HUES48 (cell line): ENCODE results near the gene MCM8.
"Not testable (repeated sequence)": the region's sequence is repeated elsewhere in the genome, so short reads cannot be mapped to it uniquely, and the experiment has no call there.

Experiments used
- H3K27ac ChIP-seq: one replicate; pipeline ENCODE4 v1.7.0; 2013; ENCODE audit warnings: low read depth, low read length, inconsistent platforms
- H3K27me3 ChIP-seq: 2 replicates; pipeline ENCODE4 v1.6.1; 2013; ENCODE audit warnings: mild to moderate bottlenecking, low read length; ENCODE audit not compliant: control insufficient read depth, insufficient read depth
- H3K36me3 ChIP-seq: 2 replicates; pipeline ENCODE4 v1.6.1; 2013; ENCODE audit warnings: low read length; ENCODE audit not compliant: control insufficient read depth, insufficient read depth
- H3K4me1 ChIP-seq: 2 replicates; pipeline ENCODE4 v1.6.1; 2013; ENCODE audit warnings: mild to moderate bottlenecking, low read length; ENCODE audit not compliant: control insufficient read depth, insufficient read depth
- H3K4me3 ChIP-seq: 2 replicates; pipeline ENCODE4 v1.5.1; 2013; ENCODE audit warnings: mild to moderate bottlenecking, low read depth, low read length
- H3K9ac ChIP-seq: 2 replicates; pipeline ENCODE4 v1.6.1; 2013; ENCODE audit warnings: mild to moderate bottlenecking, low read depth, low read length, moderate library complexity
- H3K9me3 ChIP-seq: 2 replicates; pipeline ENCODE4 v1.6.1; 2013; ENCODE audit warnings: low read length; ENCODE audit not compliant: control insufficient read depth, insufficient read depth

MCM8 gene

GRCh38 chr20:6026051-6026450 lies 75.6 kb downstream of the MCM8 start:
- Histone ChIP-seq H3K27me3 (no peaks in the 10 kb centered on the region), H3K27ac (no peak overlapping the region), H3K36me3 (peaks cover 44% of the 10 kb centered on the region), H3K4me3 (no peak overlapping the region), H3K4me1 (no peaks in the 10 kb centered on the region), H3K9me3 (peaks cover 6% of the 10 kb centered on the region; the same call in 1 of the 2 replicates), H3K9ac (no peak overlapping the region)

GRCh38 chr20:6028818-6029217 lies 78.4 kb downstream of the MCM8 start:
- H3K27me3 ChIP-seq: no peaks in the 10 kb centered on the region
- H3K27ac ChIP-seq: no peak overlapping the region
- H3K36me3 ChIP-seq: peaks cover 48% of the 10 kb centered on the region
- no peaks in the 10 kb centered on the region for H3K4me1 ChIP-seq
- H3K9ac ChIP-seq: no peak overlapping the region
- peaks cover 6% of the 10 kb centered on the region; the same call in 1 of the 2 replicates for H3K9me3 ChIP-seq
- no peak overlapping the region for H3K4me3 ChIP-seq

- peaks cover 6% of the 10 kb centered on the region; the same call in 1 of the 2 replicates for H3K9me3 ChIP-seq
- H3K9ac ChIP-seq: no peak overlapping the region
- no peak overlapping the region for H3K4me3 ChIP-seq
- no peaks in the 10 kb centered on the region for H3K27me3 ChIP-seq
- H3K27ac ChIP-seq: no peak overlapping the region
- peaks cover 48% of the 10 kb centered on the region for H3K36me3 ChIP-seq
- H3K4me1 ChIP-seq: no peaks in the 10 kb centered on the region
These were observed 79.1 kb downstream of the MCM8 start for GRCh38 chr20:6029538-6029937.

GRCh38 chr20:6030453-6031080 lies 80.1 kb downstream of the MCM8 start:
- Histone ChIP-seq H3K27me3 (no peaks in the 10 kb centered on the region), H3K4me1 (no peaks in the 10 kb centered on the region), H3K9me3 (no peaks in the 10 kb centered on the region), H3K4me3 (no peak overlapping the region), H3K27ac (no peak overlapping the region), H3K36me3 (peaks cover 48% of the 10 kb centered on the region), H3K9ac (no peak overlapping the region)

- H3K4me1 ChIP-seq, H3K27me3 ChIP-seq, H3K4me3 ChIP-seq, H3K9me3 ChIP-seq, H3K27ac ChIP-seq, H3K9ac ChIP-seq: not testable (repeated sequence)
- H3K36me3 ChIP-seq: peaks cover 63% of the 10 kb centered on the region
These were observed 82.5 kb downstream of the MCM8 start for GRCh38 chr20:6032907-6033306.

GRCh38 chr20:6034134-6034969 lies 83.9 kb downstream of the MCM8 start:
- Histone ChIP-seq H3K4me1 (no peaks in the 10 kb centered on the region), H3K9ac (no peak overlapping the region), H3K36me3 (peaks cover 61% of the 10 kb centered on the region), H3K27me3 (no peaks in the 10 kb centered on the region), H3K4me3 (no peak overlapping the region), H3K9me3 (no peaks in the 10 kb centered on the region), H3K27ac (no peak overlapping the region)

- H3K27me3 ChIP-seq: no peaks in the 10 kb centered on the region
- no peak overlapping the region for H3K9ac ChIP-seq
- H3K9me3 ChIP-seq: no peaks in the 10 kb centered on the region
- H3K4me3 ChIP-seq: no peak overlapping the region
- H3K36me3 ChIP-seq: peaks cover 74% of the 10 kb centered on the region
- no peak overlapping the region for H3K27ac ChIP-seq
- no peaks in the 10 kb centered on the region for H3K4me1 ChIP-seq
These were observed 85.8 kb downstream of the MCM8 start for GRCh38 chr20:6036213-6036612.

GRCh38 chr20:6037082-6037481 lies 86.6 kb downstream of the MCM8 start:
- Histone ChIP-seq H3K27me3 (no peaks in the 10 kb centered on the region), H3K9ac (no peak overlapping the region), H3K4me3 (no peak overlapping the region), H3K9me3 (no peaks in the 10 kb centered on the region), H3K4me1 (no peaks in the 10 kb centered on the region), H3K27ac (no peak overlapping the region), H3K36me3 (peaks cover 71% of the 10 kb centered on the region)

GRCh38 chr20:6038256-6038655 lies 87.8 kb downstream of the MCM8 start:
- no peak overlapping the region for H3K4me3 ChIP-seq
- no peaks in the 10 kb centered on the region for H3K27me3 ChIP-seq
- H3K36me3 ChIP-seq: peaks cover 64% of the 10 kb centered on the region
- H3K9me3 ChIP-seq: no peaks in the 10 kb centered on the region
- H3K27ac ChIP-seq: no peak overlapping the region
- no peaks in the 10 kb centered on the region for H3K4me1 ChIP-seq
- H3K9ac ChIP-seq: no peak overlapping the region

- no peak overlapping the region for H3K4me3 ChIP-seq
- H3K9me3 ChIP-seq: no peaks in the 10 kb centered on the region
- H3K4me1 ChIP-seq: no peaks in the 10 kb centered on the region
- H3K36me3 ChIP-seq: peaks cover 49% of the 10 kb centered on the region
- H3K9ac ChIP-seq: no peak overlapping the region
- H3K27me3 ChIP-seq: no peaks in the 10 kb centered on the region
- H3K27ac ChIP-seq: no peak overlapping the region
These were observed 89.3 kb downstream of the MCM8 start for GRCh38 chr20:6039766-6040165.

- Histone ChIP-seq H3K9ac (no peak overlapping the region), H3K27me3 (no peaks in the 10 kb centered on the region), H3K9me3 (no peaks in the 10 kb centered on the region), H3K36me3 (peaks cover 41% of the 10 kb centered on the region), H3K4me3 (no peak overlapping the region), H3K27ac (no peak overlapping the region), H3K4me1 (no peaks in the 10 kb centered on the region)
These were observed 90.1 kb downstream of the MCM8 start for GRCh38 chr20:6040540-6040939.
